ENCODE data around the gene GPX7.

DNA sequence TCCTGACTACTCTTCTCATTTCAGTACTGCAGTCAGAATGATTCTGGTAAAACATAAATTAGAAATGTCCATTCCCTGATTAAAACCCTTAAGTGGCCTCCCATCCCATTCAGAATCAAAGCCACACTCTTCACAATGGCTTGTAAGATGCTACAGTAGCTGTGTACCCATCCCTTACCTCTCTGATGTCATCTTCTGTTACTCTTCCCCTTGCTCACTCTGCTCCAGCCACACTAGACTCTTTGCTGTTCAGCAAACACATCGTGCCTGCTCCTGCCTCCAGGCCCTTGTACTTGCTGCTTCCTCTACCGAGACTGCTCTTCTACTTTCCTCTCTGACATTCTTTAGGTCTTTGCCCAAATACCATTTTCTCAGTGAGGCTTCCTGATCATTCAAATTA lies 4.3 kb upstream of the GPX7 start:
- TF ChIP-seq FOXK1 (CRISPR knock-in tag; IDR thresholded peaks at IDR 0.05) (no peak), KAT7 (CRISPR knock-in tag; IDR thresholded peaks at IDR 0.05; ENCODE audit: borderline replicate concordance) (no peak)
